Endodermal cell (in vitro differentiated cells): Measurements from ENCODE around the gene CAPN9. TPM values are rescaled to one million over a fixed set of nuclear protein-coding genes. Genes with fewer than 3 reads are reported as not detected.
A peak's percentile ranks its signal among the peaks of the same experiment; 100 is the strongest.

ENCODE experiments used
- DNase-seq: peaks from one replicate; pipeline ENCODE4 v3.0.0-alpha.2; 2017
- H3K27ac ChIP-seq: 2 replicates; pipeline ENCODE4 v1.5.1; 2013; ENCODE audit warnings: mild to moderate bottlenecking, low read depth, low read length, moderate library complexity
- H3K27me3 ChIP-seq: 2 replicates; pipeline ENCODE4 v1.6.1; 2013; ENCODE audit warnings: mild to moderate bottlenecking, low read length, moderate library complexity; ENCODE audit not compliant: insufficient read depth, control insufficient read depth, poor library complexity, severe bottlenecking
- H3K36me3 ChIP-seq: 2 replicates; pipeline ENCODE4 v1.7.0; 2013; ENCODE audit warnings: mild to moderate bottlenecking, low read length, moderate library complexity; ENCODE audit not compliant: control insufficient read depth, insufficient read depth
- H3K4me1 ChIP-seq: one replicate; pipeline ENCODE4 v1.7.0; 2013; ENCODE audit warnings: low read length; ENCODE audit not compliant: control insufficient read depth, insufficient read depth
- H3K4me3 ChIP-seq: 2 replicates; pipeline ENCODE4 v1.5.1; 2013; ENCODE audit warnings: mild to moderate bottlenecking, low read length, moderate library complexity
- H3K9ac ChIP-seq: 2 replicates; pipeline ENCODE4 v1.6.1; 2013; ENCODE audit warnings: mild to moderate bottlenecking, low read length, moderate library complexity; ENCODE audit not compliant: poor library complexity, severe bottlenecking; ENCODE audit errors: extremely low read depth
- H3K9me3 ChIP-seq: 2 replicates; pipeline ENCODE4 v1.6.1; 2013; ENCODE audit warnings: mild to moderate bottlenecking, low read length, moderate library complexity; ENCODE audit not compliant: control insufficient read depth
- H3K27ac Mint-ChIP-seq: 2 replicates; pipeline ENCODE4 v1.8.0; 2020; ENCODE audit warnings: mixed read lengths
- H3K27me3 Mint-ChIP-seq: 2 replicates; pipeline ENCODE4 v1.8.0; 2021; ENCODE audit warnings: mild to moderate bottlenecking, mixed read lengths; ENCODE audit not compliant: insufficient read depth
- H3K36me3 Mint-ChIP-seq: 2 replicates; pipeline ENCODE4 v1.8.0; 2020; ENCODE audit warnings: low read depth, mixed read lengths
- H3K4me1 Mint-ChIP-seq: 2 replicates; pipeline ENCODE4 v1.8.0; 2020; ENCODE audit warnings: mixed read lengths
- H3K4me3 Mint-ChIP-seq: 2 replicates; pipeline ENCODE4 v1.8.0; 2020; ENCODE audit warnings: mild to moderate bottlenecking, moderate library complexity, mixed read lengths
- H3K9me3 Mint-ChIP-seq: 2 replicates; pipeline ENCODE4 v1.8.0; 2020; ENCODE audit warnings: mild to moderate bottlenecking, mixed read lengths
- whole genome bisulfite sequencing, 2 experiments: methylation state at CpG; one replicate each; pipeline versions ENCODE4 v1.1.5 to v1.1.7; 2013; ENCODE audit warnings: missing lambda C conversion rate in 2 of 2, mixed read lengths in 1 of 2; ENCODE audit not compliant: insufficient coverage in 1 of 2, insufficient read length in 1 of 2; 5-methylcytosine and 5-hydroxymethylcytosine counted together
- total RNA-seq, 2 donors: library from RNA; stranded (reverse); fragmentation: NEBNext Ultra II Directional in 1 of 2; extraction: Animal tissue kit (Norgen Biotek cat#: 25700) in 1 of 2; gene quantifications; 2 replicates in 1 of 2; 3 replicates in 1 of 2; pipeline ENCODE4 v1.2.1, GENCODE V29; 2021
- TF ChIP-seq, protein P1 (sequence below): fragments of 200-600 bp; sonication (generic); conservative IDR thresholded peaks from 2 replicates; pipeline ENCODE4 v1.5.0; 2021; ENCODE audit warnings: antibody characterized with exemption, mild to moderate bottlenecking

Gene CAPN9
- total RNA-seq, 2 donors from 2014 or later, result 1.1 TPM

DNA sequence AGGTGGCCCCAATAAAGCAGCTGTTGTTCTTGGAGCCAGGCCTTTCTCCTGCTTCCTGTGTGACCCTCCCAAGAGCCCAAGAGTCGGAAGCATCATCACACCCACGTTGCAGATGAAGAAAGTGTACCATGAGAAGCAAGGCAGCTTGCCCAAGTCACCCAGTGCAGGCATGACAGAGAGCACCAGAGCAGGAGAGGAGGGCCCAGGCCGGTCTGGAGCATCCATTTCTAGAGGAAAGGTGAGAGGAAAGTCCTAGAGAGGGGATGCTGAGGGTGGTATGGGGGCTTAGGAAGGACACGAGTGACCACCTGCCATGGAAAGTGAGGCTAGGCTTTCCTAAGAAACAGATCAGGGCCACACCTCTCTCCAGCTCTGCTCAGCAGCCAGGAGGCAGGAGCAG lies 74.2 kb downstream of the CAPN9 start:
- Mint-ChIP-seq H3K4me1 (peaks cover 2% of the 10 kb centered on the region), H3K36me3 (no peaks in the 10 kb centered on the region), H3K27ac (no peak overlapping the region), H3K4me3 (no peak overlapping the region), H3K27me3 (peaks cover 8% of the 10 kb centered on the region), H3K9me3 (no peaks in the 10 kb centered on the region)
- H3K27me3 ChIP-seq, result no peaks in the 10 kb centered on the region
- H3K4me1 ChIP-seq, result no peaks in the 10 kb centered on the region
- no peaks in the 10 kb centered on the region for H3K9me3 ChIP-seq
- 85 to 91% methylated on average over 3 to 4 of the region's 4 CpGs for WGBS, 2 experiments
- no peak overlapping the region for H3K27ac ChIP-seq
- H3K36me3 ChIP-seq, result no peaks in the 10 kb centered on the region
- H3K4me3 ChIP-seq, result no peak overlapping the region
- TF ChIP-seq, protein P1, sequence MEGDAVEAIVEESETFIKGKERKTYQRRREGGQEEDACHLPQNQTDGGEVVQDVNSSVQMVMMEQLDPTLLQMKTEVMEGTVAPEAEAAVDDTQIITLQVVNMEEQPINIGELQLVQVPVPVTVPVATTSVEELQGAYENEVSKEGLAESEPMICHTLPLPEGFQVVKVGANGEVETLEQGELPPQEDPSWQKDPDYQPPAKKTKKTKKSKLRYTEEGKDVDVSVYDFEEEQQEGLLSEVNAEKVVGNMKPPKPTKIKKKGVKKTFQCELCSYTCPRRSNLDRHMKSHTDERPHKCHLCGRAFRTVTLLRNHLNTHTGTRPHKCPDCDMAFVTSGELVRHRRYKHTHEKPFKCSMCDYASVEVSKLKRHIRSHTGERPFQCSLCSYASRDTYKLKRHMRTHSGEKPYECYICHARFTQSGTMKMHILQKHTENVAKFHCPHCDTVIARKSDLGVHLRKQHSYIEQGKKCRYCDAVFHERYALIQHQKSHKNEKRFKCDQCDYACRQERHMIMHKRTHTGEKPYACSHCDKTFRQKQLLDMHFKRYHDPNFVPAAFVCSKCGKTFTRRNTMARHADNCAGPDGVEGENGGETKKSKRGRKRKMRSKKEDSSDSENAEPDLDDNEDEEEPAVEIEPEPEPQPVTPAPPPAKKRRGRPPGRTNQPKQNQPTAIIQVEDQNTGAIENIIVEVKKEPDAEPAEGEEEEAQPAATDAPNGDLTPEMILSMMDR, result no peak
- peak; percentile 24 for DNase-seq
- no peak overlapping the region for H3K9ac ChIP-seq

DNA sequence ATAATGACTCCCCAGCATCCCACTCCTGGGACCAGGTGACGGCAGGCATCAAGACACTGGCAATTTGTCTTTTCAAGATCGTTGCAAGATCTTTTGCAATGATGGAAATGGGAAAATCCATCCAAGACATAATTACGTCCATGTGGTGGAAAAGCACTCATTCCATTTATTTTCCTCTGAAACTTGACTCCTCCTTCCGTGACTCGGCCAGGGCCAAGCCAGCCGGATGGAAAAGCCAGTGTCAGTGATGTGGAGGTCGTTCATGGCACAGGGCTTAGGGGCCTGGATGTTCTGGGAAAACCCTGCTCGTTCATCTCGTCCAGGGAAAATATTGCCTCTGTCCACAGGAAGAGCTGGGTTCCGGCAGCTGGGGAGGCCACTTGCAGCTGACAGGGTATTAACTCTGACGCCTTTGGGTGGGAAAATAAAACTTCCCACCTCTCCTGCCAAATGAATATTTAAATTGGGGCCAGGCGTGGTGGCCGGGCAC lies 74.9 kb downstream of the CAPN9 start:
- H3K9me3 ChIP-seq, result no peaks in the 10 kb centered on the region
- no peaks in the 10 kb centered on the region for H3K9me3 Mint-ChIP-seq
- no peak overlapping the region for H3K4me3 ChIP-seq
- peaks cover 8% of the 10 kb centered on the region for H3K27me3 Mint-ChIP-seq
- no peaks in the 10 kb centered on the region for H3K36me3 ChIP-seq
- no peak overlapping the region for H3K9ac ChIP-seq
- WGBS, 2 experiments, result 90 to 97% methylated on average over 10 to 13 of the region's 13 CpGs
- no peaks in the 10 kb centered on the region for H3K4me1 Mint-ChIP-seq
- H3K4me3 Mint-ChIP-seq, result no peak overlapping the region
- TF ChIP-seq, protein P1, result no peak
- no peak overlapping the region for H3K27ac ChIP-seq
- no peaks in the 10 kb centered on the region for H3K36me3 Mint-ChIP-seq
- no peaks in the 10 kb centered on the region for H3K27me3 ChIP-seq
- no peaks in the 10 kb centered on the region for H3K4me1 ChIP-seq
- no peak overlapping the region for H3K27ac Mint-ChIP-seq
- peak; percentile 24 for DNase-seq

DNA sequence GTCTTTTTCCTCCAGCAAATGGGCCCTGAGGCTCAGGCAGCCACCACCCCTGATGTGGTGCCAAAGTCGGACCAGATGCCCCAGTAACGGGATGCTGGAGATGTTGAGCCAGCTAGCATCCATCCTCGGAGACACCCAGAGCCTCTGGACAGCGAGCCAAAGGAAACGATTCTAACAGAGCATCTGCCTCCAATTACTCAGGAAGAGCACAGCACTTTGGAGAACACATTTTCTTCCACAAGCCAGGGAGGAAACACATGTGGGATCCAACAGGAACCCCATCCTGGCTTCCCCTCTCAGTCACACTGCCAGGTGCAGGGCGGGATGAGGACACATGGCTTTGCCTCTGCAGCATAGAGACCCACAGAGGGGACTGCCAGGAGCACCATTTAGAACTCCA lies 76.2 kb downstream of the CAPN9 start:
- H3K4me3 Mint-ChIP-seq, result no peak overlapping the region
- H3K9me3 ChIP-seq, result no peaks in the 10 kb centered on the region
- H3K4me1 Mint-ChIP-seq, result no peaks in the 10 kb centered on the region
- H3K27me3 ChIP-seq, result no peaks in the 10 kb centered on the region
- no peak overlapping the region for H3K27ac Mint-ChIP-seq
- H3K9ac ChIP-seq, result no peak overlapping the region
- no peaks in the 10 kb centered on the region for H3K4me1 ChIP-seq
- H3K9me3 Mint-ChIP-seq, result no peaks in the 10 kb centered on the region
- DNase-seq, result peak; percentile 24
- no peak overlapping the region for H3K4me3 ChIP-seq
- H3K27me3 Mint-ChIP-seq, result peaks cover 8% of the 10 kb centered on the region
- 92 to 97% methylated on average over 5 to 6 of the region's 6 CpGs for WGBS, 2 experiments
- no peaks in the 10 kb centered on the region for H3K36me3 ChIP-seq
- H3K27ac ChIP-seq, result no peak overlapping the region
- H3K36me3 Mint-ChIP-seq, result no peaks in the 10 kb centered on the region
- TF ChIP-seq, protein P1, result no peak
